GM18870 (cell line): ENCODE data around the gene TMEM89.

ENCODE experiments used
- ATAC-seq: cut with Tn5 transposase; IDR thresholded peaks from one replicate; pipeline ENCODE4 v1.9.1; 2021; ENCODE audit warnings: moderate library complexity; ENCODE audit not compliant: unreplicated experiment

Gene TMEM89

DNA sequence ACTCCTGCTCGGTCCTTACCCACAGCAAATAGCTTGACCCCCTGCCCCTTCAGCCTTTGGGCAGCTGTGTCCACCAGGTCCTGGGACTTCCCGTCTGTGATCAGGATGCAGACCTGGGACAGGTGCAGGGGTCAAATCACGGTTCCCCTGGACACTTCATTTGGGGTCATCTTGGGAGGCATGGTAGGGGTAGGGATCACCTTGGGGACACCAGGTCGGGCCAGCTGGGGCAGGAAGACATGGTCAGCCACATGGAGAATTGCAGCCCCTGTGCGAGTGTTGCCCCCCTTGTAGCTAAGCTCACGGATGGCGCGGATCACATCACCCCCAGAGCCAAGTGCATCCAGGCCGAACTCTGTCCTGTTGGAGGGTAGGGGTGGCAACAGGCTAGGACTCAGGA is 28.2 kb downstream of the TMEM89 start:
- ATAC-seq, result no peak

DNA sequence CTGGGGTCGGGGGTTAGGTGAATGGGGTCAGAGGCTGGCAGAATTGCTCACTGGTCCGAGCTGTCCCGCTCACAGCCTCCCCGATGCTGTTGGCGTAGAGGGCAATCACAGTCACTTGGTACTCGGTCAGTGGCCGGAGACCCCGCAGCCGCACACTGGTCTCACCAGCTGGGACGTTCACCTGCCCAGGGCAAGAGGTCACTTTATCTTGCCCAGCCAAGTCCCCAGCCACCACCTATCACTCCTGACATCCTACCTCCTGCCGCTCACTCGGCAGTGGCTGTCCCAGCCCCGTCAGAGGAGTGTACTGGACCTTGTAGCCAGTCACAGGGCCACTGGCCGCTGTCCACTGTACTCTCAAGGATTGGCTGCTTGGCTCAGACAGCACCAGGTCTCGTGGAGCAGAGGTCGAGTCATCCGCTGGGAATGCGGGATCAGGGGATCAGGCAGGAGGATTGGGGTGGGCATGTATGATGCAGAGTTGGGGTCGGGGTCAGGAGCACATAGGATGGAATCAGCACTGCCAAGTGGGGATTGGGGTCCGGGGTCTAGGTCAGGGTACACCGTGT is 29.0 kb downstream of the TMEM89 start:
- no peak for ATAC-seq

DNA sequence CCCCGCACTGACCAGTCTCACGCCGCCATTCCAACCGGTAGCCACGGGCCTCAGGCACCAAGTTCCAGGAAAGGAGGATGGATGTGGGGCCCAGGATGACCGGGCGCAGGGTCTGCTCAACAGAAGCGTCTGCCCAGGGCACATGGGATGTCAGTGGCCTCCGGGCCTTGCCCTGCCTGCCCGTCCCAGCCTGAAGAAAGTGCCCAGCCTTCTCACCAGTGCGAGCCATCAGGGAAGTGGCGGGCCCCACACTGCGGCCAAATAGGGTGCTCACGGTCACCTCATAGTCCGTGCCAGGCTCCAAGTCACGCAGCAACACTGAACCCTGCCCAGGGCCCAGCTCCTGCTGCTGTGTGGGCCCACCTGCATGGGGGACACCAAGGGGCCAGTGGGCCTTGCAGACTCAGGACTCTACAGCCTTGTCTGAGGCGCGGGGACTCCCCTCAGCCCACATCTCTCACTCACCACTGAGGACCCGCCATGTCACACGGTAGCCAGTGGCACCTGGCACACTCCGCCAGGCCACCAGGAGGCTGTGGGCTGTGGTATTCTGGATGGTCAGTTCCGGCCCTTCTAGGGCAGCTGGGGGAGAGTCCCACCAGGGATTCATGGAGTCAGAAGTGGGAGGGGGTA is 29.6 kb downstream of the TMEM89 start:
- ATAC-seq, result no peak

DNA sequence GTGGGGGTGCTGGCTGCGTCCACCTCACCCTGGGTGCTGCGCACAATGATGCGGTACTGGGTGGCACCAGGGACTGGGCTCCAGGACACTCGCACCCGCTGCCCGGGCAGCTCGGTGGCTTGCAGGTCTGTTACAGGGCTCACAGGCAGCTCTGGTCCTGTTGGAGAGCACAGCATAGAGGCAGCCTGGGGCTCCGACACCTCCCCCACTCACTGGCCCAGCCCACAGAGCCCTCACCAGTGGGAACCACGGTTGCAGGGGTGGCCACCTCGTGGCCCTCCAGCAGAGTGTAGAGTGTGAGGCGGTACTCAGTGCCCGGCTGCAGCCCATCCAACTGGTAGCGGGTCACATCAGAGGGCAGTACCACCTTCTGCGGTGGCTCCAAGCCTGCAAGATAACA is 30.1 kb downstream of the TMEM89 start:
- ATAC-seq, result no peak

DNA sequence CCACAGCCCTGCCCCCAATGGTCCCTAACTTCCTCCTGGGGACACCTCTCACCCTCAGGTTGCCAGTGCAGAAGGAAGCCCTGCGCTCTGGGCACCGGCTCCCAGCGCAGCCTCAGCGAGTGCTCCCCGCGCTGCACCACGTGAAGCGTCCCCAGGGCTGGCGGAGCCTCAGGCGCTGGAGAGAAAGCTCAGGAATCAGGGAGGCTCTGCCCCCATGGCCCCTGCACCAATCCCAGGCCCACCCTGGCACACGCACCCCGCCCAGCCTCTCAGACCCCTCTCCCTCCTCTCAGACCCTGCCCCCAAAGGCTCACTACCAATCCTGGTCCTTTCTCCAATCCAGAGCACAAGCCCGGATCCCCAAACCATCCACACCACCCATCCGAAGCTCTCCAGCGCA is 33.3 kb downstream of the TMEM89 start:
- ATAC-seq, result no peak

DNA sequence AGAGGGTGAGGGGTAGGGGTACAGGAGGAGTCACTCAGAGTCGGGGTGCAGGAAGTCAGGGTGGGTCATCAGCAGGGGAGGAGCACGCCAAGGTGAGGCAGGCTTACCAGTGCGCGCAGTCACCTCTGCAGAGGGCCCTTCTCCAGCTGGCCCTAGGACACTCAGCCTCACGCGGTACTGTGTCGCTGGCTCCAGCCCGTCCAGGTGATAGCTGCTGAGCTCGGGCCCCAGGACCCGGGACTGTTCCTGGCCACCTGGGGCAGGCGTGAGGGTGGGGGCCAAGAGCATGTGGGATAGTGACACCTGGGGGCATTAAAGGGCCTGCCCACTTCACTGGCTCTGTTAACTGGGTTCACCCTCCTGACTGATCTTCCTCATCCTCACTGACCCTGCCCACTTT is 33.9 kb downstream of the TMEM89 start:
- no peak for ATAC-seq

DNA sequence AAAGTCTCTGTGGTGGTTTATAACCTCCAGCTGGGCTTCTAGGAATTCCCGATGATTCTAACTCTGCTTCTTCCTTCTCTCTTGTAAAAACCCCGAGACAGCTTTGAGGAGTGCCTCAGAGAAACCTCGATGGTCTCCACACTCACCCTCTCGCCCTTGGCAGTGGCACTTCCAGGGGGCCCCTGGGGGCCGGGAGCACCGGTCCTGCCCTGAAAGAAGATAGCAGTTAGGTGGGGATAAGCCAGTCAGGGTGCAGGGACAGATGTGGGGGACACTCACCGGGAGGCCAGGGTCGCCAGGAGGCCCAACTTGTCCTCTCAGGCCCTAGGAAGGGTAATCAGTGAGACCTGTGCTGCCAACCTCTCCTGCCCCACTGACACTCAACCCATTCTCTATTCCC is 36.2 kb downstream of the TMEM89 start:
- ATAC-seq, result no peak

DNA sequence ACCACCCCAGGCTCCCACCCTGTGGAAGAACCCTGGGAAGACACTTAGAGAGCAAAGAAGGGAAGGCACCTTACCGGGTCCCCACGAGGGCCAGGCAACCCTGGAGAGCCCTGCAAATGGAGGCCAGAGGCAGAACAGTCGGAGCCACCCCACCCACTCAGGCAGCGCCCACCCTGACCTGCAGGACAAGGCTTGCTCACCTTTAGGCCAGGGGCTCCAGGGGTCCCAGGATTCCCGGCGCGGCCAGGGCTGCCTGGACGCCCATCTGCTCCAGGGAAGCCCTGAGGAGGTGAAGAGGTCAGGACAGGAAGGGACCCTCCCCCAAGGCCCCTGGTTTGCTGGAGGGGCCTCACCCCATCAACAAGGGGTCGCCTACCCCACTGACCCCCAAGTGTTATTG is 36.7 kb downstream of the TMEM89 start:
- ATAC-seq, result no peak

DNA sequence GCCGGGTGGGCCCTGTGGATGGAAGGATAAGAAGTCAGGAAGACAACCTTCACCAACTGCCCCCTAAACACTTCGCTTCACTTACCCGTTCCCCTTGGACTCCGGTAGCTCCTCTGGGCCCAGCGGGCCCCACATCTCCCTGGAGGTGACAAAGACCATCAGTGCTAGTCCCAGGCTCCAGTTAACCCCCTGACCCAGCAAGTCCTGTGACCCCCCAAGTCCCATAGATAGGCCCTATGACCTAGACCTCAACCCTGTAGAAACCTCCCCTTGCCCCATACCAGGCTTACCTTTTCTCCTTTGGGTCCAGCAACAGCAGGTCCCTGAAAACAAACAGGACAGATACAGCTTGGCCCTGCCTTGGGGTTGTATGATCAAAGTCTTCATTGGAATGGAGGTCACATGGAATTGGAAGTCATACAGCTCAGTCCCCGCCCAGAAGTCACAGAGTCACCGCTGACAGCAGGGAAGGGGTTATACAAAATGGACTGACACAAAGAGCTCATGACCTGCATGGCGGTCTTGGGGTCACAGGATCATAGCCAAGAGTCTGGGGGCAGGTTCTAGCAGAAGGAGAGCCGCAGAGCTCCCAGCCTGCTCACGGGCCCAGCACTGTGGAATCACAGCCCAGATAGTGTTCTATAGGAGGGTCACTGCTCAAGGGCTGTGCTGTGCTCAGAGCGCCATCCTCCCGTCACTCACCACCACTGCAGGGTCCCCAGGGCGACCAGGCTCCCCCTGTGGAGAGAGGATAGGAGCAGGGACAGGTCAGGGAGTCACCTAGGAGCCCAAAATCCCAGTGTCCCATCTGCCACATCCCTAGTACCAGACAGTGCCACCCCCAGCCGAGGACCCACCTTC is 39.7 kb downstream of the TMEM89 start:
- ATAC-seq, result no peak

DNA sequence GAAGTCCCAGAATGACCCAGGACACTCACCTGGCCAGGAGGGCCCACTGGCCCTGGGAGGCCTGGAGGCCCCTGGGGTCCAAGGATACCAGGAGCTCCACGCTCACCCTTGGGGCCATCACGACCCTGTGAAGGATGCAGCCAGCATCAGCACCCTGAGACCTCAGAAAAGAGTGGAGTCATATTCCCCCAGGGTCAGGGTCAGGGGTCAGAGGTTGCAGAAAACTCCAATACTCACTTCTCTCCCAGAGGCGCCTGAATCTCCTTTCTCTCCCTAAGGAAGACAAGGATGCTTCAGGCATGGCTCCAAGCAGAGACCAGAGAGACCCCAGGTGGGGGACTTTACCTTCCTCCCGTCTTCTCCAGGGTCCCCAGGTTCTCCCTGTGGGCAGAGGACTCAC is 44.9 kb downstream of the TMEM89 start:
- ATAC-seq, result no peak

DNA sequence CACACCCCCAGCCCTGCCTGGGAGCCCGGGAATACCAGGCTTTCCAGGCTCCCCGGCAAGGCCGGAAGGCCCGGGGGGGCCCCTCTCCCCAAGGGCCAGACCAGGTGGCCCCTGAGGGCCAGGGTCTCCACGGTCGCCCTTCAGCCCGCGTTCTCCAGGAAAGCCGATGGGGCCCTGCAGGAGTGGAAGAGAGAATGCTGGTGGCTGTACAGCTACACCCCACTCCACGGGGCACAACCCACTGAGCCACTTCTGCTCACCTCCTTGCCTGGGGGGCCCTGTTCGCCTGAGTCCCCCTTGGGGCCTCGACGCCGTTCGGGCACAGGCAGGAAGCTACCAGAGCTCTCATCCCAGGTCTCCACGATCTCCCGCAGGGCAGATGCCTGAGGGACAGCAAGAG is 46.2 kb downstream of the TMEM89 start:
- no peak for ATAC-seq

DNA sequence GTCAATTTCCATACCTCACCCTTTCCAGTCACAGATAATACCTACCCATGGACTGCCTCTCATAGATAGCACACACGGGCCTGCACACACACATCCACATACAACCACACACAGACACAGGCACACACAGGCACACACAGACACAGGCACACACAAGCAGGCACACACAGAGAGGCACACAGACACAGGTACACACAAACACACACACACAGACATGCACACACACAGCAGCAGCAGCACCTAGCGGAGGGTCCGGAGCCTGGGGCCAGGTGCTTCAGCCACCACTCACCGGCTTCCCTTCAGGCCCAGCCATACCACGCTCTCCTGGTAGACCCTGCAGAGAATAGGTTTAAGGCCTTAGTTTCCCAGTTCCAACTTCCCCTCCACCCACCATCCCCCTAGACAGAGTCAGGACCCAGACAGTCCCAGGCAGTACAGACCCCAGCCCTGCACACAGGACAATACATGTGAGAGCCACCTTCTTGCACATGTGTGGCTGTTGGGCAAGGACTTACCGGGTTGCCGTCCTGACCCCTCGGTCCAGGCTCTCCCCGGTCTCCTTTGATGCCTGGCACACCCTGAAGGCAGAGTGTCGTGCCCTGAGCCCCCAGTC is 47.5 kb downstream of the TMEM89 start:
- ATAC-seq, result no peak

DNA sequence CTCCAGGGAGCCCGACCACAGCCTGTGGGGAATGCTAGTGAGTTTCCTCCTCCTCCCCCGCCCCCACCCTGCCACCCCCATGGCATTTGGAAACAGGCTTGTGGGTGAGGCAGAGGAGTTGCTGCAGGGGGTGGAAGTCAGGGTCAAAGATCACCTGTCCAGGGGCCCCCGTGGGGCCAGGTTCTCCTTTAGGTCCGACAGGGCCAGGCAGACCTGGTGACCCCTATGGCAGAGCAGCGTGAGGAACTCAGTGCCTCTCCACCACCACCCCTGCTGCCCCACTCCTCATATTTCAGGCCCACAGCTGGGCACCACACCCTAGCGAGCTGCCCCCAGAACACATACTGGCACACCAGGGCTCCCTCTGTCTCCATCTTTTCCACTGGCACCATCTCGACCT is 49.1 kb downstream of the TMEM89 start:
- ATAC-seq, result no peak

DNA sequence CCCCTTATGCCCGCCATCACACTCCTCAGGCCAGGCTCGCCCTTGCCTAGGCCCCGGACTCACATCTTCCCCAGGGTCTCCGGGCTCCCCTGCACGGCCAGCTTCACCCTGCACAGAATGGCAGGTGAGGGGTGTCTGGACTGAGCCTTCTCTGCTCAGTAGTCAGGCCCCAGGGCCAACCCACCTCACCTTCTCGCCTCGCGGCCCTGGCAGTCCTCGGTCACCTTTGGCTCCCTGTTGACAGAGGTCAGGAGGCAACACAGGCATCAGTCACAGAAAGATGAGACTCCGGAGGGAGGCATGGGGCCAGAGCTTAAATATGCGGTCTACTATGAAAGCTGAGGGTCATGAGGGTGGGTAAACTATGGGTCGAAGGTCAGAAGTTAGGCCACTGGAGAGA is 49.6 kb downstream of the TMEM89 start:
- no peak for ATAC-seq
